ENCODE measurements around the gene RAB41. TPM values are rescaled to one million over a fixed set of nuclear protein-coding genes. Genes with fewer than 3 reads are reported as not detected.

The RAB41 gene
- polyA plus RNA-seq, 1 of the 3 experiments (the other 2 are of a cell fraction), result not detected

DNA sequence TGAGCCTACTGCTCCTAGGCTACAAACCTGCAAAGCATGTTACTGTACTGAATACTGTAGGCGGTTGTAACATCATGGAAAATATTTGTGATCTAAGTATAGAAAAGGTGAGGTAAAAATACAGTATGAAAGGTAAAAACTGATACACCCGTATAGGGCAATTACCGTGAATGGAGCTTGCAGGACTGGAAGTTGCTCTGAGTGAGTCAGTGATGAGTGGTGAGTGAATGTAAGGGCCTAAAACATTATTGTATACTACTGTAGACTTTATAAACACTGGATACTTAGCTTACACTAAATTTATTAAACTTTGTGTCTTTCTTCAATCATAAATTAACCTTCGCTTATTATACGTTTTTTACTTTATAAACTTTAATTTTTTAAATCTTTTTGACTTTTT is 11.6 kb downstream of the RAB41 start:
- Histone ChIP-seq H3K27me3 (ENCODE audit: insufficient read depth) (no peaks in the 10 kb centered on the region), H3K4me1 (ENCODE audit: control insufficient read depth in 1 of 2, insufficient read depth in 2 of 2, low read depth in 1 of 2, low read length in 1 of 2) (peaks cover 0 to 4% of the 10 kb centered on the region in 2 experiments; a peak in 2 of 4 replicates), H3K36me3 (replicated peaks in 1 of 2; ENCODE audit: control insufficient read depth in 1 of 2, insufficient read depth in 2 of 2, low read length in 1 of 2) (no peaks in the 10 kb centered on the region), H3K9me3 (no peaks in the 10 kb centered on the region), H2AFZ (ENCODE audit: low read depth) (no peak overlapping the region; the same call in 1 of the 2 replicates), H3K4me3 (ENCODE audit: low read depth in 2 of 2, low read length in 1 of 2) (no peak overlapping the region), H3K79me2 (ENCODE audit: insufficient read depth) (peaks cover 94% of the 10 kb centered on the region), H3K27ac (ENCODE audit: low read depth in 2 of 2, low read length in 1 of 2) (peak overlapping the region; percentile 21 to 34; a peak in 2 of 4 replicates), H3K9ac (no peak overlapping the region), H3F3A (replicated peaks; ENCODE audit: insufficient read depth) (no peaks in the 10 kb centered on the region), H3K4me2 (peak overlapping the region; percentile 12; the same call in 1 of the 2 replicates), H3K9me2 (no peaks in the 10 kb centered on the region), H4K20me1 (ENCODE audit: insufficient read depth) (no peaks in the 10 kb centered on the region)
- ChIA-PET POLR2A (no interaction called here), CTCF (no interaction called here)
- WGBS (ENCODE audit: low lambda C conversion rate), result 58% methylated on average over 5 of the region's 5 CpGs
- no peak for DNase-seq
- TF ChIP-seq FOXM1 (IDR thresholded peaks at IDR 0.05; ENCODE audit: low read depth), result no peak
- TF ChIP-seq RAD21 (IDR thresholded peaks at IDR 0.05; ENCODE audit: low read length), result no peak
- TF ChIP-seq RFX5 (IDR thresholded peaks at IDR 0.05; ENCODE audit: low read length), result no peak

- Histone ChIP-seq H4K20me1 (ENCODE audit: insufficient read depth) (no peaks in the 10 kb centered on the region), H3K36me3 (replicated peaks in 1 of 2; ENCODE audit: control insufficient read depth in 1 of 2, insufficient read depth in 2 of 2, low read length in 1 of 2) (peaks cover 0 to 10% of the 10 kb centered on the region in 2 experiments), H3K9me3 (no peaks in the 10 kb centered on the region), H3K27ac (ENCODE audit: low read depth in 2 of 2, low read length in 1 of 2) (peak overlapping the region; percentile 22 to 76; a peak in 3 of 4 replicates), H3K9ac (peak overlapping the region; percentile 45; the same call in 1 of the 2 replicates), H3K4me1 (ENCODE audit: control insufficient read depth in 1 of 2, insufficient read depth in 2 of 2, low read depth in 1 of 2, low read length in 1 of 2) (no peaks in the 10 kb centered on the region; a peak in 1 of 4 replicates), H3K9me2 (no peaks in the 10 kb centered on the region), H3K4me2 (peak overlapping the region; percentile 61; the same call in 1 of the 2 replicates), H3K4me3 (ENCODE audit: low read depth in 2 of 2, low read length in 1 of 2) (no peak overlapping the region), H3F3A (replicated peaks; ENCODE audit: insufficient read depth) (no peaks in the 10 kb centered on the region), H3K79me2 (ENCODE audit: insufficient read depth) (peaks cover 43% of the 10 kb centered on the region; the same call in 1 of the 2 replicates), H2AFZ (ENCODE audit: low read depth) (peak overlapping the region; percentile 25; the same call in 1 of the 2 replicates), H3K27me3 (ENCODE audit: insufficient read depth) (no peaks in the 10 kb centered on the region)
- DNase-seq, result no peak
- ChIA-PET CTCF (no interaction called here), POLR2A (no interaction called here)
- WGBS (ENCODE audit: low lambda C conversion rate), result 59% methylated on average over 3 of the region's 3 CpGs
- TF ChIP-seq, protein P1, sequence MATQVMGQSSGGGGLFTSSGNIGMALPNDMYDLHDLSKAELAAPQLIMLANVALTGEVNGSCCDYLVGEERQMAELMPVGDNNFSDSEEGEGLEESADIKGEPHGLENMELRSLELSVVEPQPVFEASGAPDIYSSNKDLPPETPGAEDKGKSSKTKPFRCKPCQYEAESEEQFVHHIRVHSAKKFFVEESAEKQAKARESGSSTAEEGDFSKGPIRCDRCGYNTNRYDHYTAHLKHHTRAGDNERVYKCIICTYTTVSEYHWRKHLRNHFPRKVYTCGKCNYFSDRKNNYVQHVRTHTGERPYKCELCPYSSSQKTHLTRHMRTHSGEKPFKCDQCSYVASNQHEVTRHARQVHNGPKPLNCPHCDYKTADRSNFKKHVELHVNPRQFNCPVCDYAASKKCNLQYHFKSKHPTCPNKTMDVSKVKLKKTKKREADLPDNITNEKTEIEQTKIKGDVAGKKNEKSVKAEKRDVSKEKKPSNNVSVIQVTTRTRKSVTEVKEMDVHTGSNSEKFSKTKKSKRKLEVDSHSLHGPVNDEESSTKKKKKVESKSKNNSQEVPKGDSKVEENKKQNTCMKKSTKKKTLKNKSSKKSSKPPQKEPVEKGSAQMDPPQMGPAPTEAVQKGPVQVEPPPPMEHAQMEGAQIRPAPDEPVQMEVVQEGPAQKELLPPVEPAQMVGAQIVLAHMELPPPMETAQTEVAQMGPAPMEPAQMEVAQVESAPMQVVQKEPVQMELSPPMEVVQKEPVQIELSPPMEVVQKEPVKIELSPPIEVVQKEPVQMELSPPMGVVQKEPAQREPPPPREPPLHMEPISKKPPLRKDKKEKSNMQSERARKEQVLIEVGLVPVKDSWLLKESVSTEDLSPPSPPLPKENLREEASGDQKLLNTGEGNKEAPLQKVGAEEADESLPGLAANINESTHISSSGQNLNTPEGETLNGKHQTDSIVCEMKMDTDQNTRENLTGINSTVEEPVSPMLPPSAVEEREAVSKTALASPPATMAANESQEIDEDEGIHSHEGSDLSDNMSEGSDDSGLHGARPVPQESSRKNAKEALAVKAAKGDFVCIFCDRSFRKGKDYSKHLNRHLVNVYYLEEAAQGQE (IDR thresholded peaks at IDR 0.05; ENCODE audit: low read depth, low read length), result no peak
- no peak for TF ChIP-seq USF1 (IDR thresholded peaks at IDR 0.05; ENCODE audit: borderline replicate concordance, low read depth)
- TF ChIP-seq TCF12 (IDR thresholded peaks at IDR 0.05), result no peak
- TF ChIP-seq, protein P2, sequence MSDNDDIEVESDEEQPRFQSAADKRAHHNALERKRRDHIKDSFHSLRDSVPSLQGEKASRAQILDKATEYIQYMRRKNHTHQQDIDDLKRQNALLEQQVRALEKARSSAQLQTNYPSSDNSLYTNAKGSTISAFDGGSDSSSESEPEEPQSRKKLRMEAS (IDR thresholded peaks at IDR 0.05; ENCODE audit: low read depth), result no peak
- TF ChIP-seq TEAD4 (IDR thresholded peaks at IDR 0.05; ENCODE audit: borderline replicate concordance, insufficient read depth), result no peak
These were observed 19.7 kb downstream of the RAB41 start for GRCh38 chrX:70301716-70302115.

Measured in SK-N-SH (cell line).